ENCODE data around the gene TMEM212.

GRCh38 chr3:171898192-171898591 is 55.0 kb downstream of the TMEM212 start:
- no peak for TF ChIP-seq EZH2 (IDR thresholded peaks at IDR 0.05)
- TF ChIP-seq POLR2AphosphoS5 (IDR thresholded peaks at IDR 0.05; ENCODE audit: borderline replicate concordance, low read depth, low read length) = no peak

Measured in SK-N-MC (cell line).